Esophagus muscularis mucosa (tissue), 4 donors: ENCODE data around the gene FTCDNL1. TPM values are rescaled to one million over a fixed set of nuclear protein-coding genes. Genes with fewer than 3 reads are reported as not detected.

ENCODE experiments used
- DNase-seq: peaks from one replicate; pipeline ENCODE4 v3.0.0-alpha.2; 2017; ENCODE audit errors: extremely low spot score
- H3K27ac ChIP-seq, 4 donors: fragments of 200-600 bp; sonication (generic); replicated peaks in 1 of 4; 1 replicate in 3 of 4; 2 replicates in 1 of 4; pipeline ENCODE4 v1.5.1; 2016 to 2019; ENCODE audit warnings: mild to moderate bottlenecking in 1 of 4
- H3K27me3 ChIP-seq, 4 donors: fragments of 200-600 bp; sonication (generic); one replicate each; pipeline versions ENCODE4 v1.5.1 to v1.6.0; 2016 to 2019
- H3K36me3 ChIP-seq, 4 donors: fragments of 200-600 bp; sonication (generic); one replicate each; pipeline ENCODE4 v1.5.1; 2016 to 2019
- H3K4me1 ChIP-seq, 4 donors: fragments of 200-600 bp; sonication (generic); one replicate each; pipeline ENCODE4 v1.5.1; 2016 to 2019
- H3K4me3 ChIP-seq, 4 donors: fragments of 200-600 bp; sonication (generic); 1 replicate in 2 of 4; 2 replicates in 2 of 4; pipeline ENCODE4 v1.5.1; 2016 to 2019; ENCODE audit warnings: mild to moderate bottlenecking in 4 of 4, moderate library complexity in 1 of 4
- H3K9me3 ChIP-seq, 4 donors: fragments of 200-600 bp; sonication (generic); 1 replicate in 3 of 4; 2 replicates in 1 of 4; pipeline ENCODE4 v1.5.1; 2016 to 2019
- EP300 ChIP-seq: sonication (generic); formaldehyde crosslinking; IDR thresholded peaks from one replicate; pipeline ENCODE4 v1.6.1; 2017; ENCODE audit warnings: antibody characterized with exemption
- POLR2A ChIP-seq: fragments of 450-650 bp; IDR thresholded peaks from one replicate; pipeline ENCODE4 v1.6.1; 2017; ENCODE audit warnings: antibody characterized with exemption, moderate library complexity, mild to moderate bottlenecking, low read depth
- POLR2AphosphoS5 ChIP-seq, 2 donors: sonication (generic); formaldehyde crosslinking; IDR thresholded peaks; one replicate each; pipeline ENCODE4 v1.6.1; 2017; ENCODE audit warnings: antibody characterized with exemption in 2 of 2
- WGBS: methylation state at CpG from one replicate; pipeline ENCODE4 v1.1.5; 2018; 5-methylcytosine and 5-hydroxymethylcytosine counted together
- intact Hi-C: fragments of 100-400 bp; cut with DNase I; formaldehyde crosslinking; loops from one replicate; pipeline ENCODE4 v1.15.1; 2023
- total RNA-seq, 4 donors: library from RNA; depleted of rRNA; stranded (reverse); fragments of >200 nt; gene quantifications; one replicate each; pipeline versions ENCODE4 v1.1.0 to v1.2.1, GENCODE V29; 2016
- TF ChIP-seq, protein P1 (sequence below), 3 experiments: fragments of 200-600 bp in 2 of 3; fragments of 450-650 bp in 1 of 3; sonication (generic) in 2 of 3; IDR thresholded peaks; one replicate each; pipeline ENCODE4 v1.5.1; 2017 to 2019; ENCODE audit warnings: antibody characterized with exemption in 3 of 3, mild to moderate bottlenecking in 2 of 3, moderate library complexity in 1 of 3

FTCDNL1 gene
- total RNA-seq, 4 donors from 2014 or later, result 1.2 to 5.3 (median 2.0) TPM

DNA sequence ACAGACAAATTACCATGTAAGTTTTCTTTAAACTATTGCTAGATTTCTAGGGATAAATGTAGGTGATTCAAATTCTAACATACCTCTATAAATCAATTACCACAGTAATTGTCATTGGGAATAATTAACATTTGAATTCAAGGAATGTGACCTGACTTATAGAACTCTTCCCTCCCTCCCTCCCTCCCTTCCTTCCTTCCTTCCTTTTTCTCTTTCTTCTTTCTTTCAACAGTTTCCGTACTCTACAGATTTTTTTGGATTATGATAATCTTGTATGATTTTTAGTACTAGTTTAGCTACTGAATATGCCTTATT, 18.2 kb upstream of the FTCDNL1 start:
- peaks cover 0 to 5% (median 2%) of the 10 kb centered on the region in 4 donors for H3K9me3 ChIP-seq
- TF ChIP-seq, protein P1, sequence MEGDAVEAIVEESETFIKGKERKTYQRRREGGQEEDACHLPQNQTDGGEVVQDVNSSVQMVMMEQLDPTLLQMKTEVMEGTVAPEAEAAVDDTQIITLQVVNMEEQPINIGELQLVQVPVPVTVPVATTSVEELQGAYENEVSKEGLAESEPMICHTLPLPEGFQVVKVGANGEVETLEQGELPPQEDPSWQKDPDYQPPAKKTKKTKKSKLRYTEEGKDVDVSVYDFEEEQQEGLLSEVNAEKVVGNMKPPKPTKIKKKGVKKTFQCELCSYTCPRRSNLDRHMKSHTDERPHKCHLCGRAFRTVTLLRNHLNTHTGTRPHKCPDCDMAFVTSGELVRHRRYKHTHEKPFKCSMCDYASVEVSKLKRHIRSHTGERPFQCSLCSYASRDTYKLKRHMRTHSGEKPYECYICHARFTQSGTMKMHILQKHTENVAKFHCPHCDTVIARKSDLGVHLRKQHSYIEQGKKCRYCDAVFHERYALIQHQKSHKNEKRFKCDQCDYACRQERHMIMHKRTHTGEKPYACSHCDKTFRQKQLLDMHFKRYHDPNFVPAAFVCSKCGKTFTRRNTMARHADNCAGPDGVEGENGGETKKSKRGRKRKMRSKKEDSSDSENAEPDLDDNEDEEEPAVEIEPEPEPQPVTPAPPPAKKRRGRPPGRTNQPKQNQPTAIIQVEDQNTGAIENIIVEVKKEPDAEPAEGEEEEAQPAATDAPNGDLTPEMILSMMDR (IDR thresholded peaks at IDR 0.05), result no peak
- TF ChIP-seq POLR2A (no peak), POLR2AphosphoS5 (IDR thresholded peaks at IDR 0.05) (no peak), EP300 (no peak)
- no peaks in the 10 kb centered on the region for H3K36me3 ChIP-seq
- intact Hi-C loops, result no loop called here
- DNase-seq, result no peak
- no peak overlapping the region for H3K27ac ChIP-seq
- H3K4me3 ChIP-seq, result no peak overlapping the region
- WGBS, result 86% methylated on average over 1 of the region's 1 CpG
- H3K4me1 ChIP-seq, result no peaks in the 10 kb centered on the region
- H3K27me3 ChIP-seq, result no peaks in the 10 kb centered on the region

DNA sequence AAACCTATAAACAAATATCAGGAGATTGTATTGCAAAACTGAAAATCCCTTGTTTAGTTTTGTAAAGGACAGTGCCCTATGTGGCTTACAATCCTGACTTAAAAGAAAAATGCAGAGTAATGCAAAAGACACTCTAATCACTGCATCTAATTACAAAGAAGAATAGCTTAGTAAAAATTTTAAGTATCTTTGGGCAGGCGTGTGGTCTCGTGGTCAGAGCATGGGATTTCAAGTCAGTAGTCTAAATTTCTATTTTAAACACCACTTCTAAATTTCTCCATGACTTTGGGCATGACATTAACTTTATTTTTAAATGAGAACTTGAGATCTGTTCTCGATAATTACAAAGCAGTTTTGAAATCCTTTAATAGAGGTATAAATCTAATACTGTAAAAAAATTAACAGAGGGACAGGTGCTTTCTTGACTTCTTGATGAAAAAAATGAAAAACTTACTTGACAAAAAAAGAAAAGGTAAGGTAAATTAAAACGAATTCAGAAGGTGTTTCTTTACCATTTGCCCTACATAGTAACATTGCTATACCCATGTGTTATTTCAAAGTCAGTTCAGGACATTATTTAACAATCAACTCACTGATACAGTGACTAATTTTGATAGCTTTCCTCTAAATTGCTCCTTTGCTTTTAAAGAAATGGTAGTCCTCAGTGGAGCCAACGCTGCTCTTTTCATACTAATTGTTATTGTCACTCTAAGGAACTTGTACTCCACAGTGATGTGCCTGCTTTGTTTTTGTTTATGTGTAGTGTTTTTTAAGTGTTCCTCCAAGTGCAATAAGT, 17.6 kb upstream of the FTCDNL1 start:
- Histone ChIP-seq H3K4me1 (no peaks in the 10 kb centered on the region), H3K9me3 (peaks cover 0 to 4% (median 0%) of the 10 kb centered on the region in 4 donors), H3K4me3 (no peak overlapping the region), H3K27ac (no peak overlapping the region), H3K27me3 (no peaks in the 10 kb centered on the region), H3K36me3 (no peaks in the 10 kb centered on the region)
- TF ChIP-seq POLR2A (no peak), POLR2AphosphoS5 (IDR thresholded peaks at IDR 0.05) (no peak), EP300 (no peak)
- TF ChIP-seq, protein P1 (IDR thresholded peaks at IDR 0.05), result no peak
- whole genome bisulfite sequencing, result 63% methylated on average over 5 of the region's 5 CpGs
- DNase-seq, result no peak
- intact Hi-C loops, result no loop called here

DNA sequence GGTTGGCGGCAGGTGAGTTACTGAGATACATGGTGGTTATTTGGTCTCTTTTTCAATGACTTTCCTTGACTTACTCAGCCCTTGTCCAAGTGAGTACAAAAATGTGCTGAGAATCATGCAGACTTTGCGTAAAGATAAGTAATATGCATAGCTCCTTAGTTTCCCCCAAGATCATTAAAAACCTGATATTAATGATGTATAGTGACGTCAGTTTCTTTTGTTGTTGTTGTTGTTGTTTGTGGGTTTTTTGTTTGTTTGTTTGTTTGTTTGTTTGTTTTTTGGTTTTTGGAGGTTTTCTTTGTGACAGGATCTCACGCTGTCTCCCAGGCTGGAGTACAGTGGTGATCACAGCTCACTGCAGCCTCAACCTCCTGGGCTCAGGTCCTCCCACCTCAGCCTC, 14.9 kb upstream of the FTCDNL1 start:
- Histone ChIP-seq H3K27ac (no peak overlapping the region), H3K9me3 (no peaks in the 10 kb centered on the region), H3K4me1 (no peaks in the 10 kb centered on the region), H3K27me3 (no peaks in the 10 kb centered on the region), H3K4me3 (no peak overlapping the region), H3K36me3 (no peaks in the 10 kb centered on the region)
- TF ChIP-seq POLR2A (no peak), POLR2AphosphoS5 (IDR thresholded peaks at IDR 0.05) (no peak), EP300 (no peak)
- TF ChIP-seq, protein P1 (IDR thresholded peaks at IDR 0.05), result no peak
- no peak for DNase-seq
- 90% methylated on average over 4 of the region's 4 CpGs for WGBS
- intact Hi-C loops, result no loop called here

DNA sequence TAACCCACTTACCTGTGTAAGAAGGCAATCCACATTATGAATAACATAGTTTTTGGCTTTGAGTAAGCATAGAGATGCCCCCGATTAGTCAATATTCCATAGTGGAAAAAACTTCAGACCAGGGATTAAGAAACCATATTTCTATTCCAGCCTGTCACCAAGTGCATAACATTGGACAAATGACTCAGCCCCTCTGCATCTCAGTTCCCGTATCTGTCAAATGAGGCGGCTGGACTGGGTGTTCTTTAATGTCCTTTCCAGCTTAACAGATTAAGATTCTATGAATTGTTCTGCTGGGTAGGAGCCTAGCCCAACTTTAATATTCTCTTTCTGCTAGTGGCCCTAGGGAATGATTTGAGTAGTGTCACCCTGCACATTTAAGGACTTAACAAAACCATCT, 11.8 kb upstream of the FTCDNL1 start:
- TF ChIP-seq POLR2A (no peak), POLR2AphosphoS5 (IDR thresholded peaks at IDR 0.05) (no peak), EP300 (no peak)
- TF ChIP-seq, protein P1 (IDR thresholded peaks at IDR 0.05), result no peak
- Histone ChIP-seq H3K27me3 (no peaks in the 10 kb centered on the region), H3K27ac (no peak overlapping the region), H3K4me3 (no peak overlapping the region), H3K9me3 (no peaks in the 10 kb centered on the region), H3K36me3 (no peaks in the 10 kb centered on the region), H3K4me1 (no peaks in the 10 kb centered on the region)
- intact Hi-C loops, result loop anchor here (5.0 kb wide), 1 partner anchor 160 kb away; no protein-coding TSS in a partner anchor
- WGBS, result 60% methylated on average over 3 of the region's 3 CpGs
- no peak for DNase-seq
